ENCODE results near the gene TMEM169.
A peak's percentile ranks its signal among the peaks of the same experiment; 100 is the strongest.
"Not testable (repeated sequence)": the region's sequence is repeated elsewhere in the genome, so short reads cannot be mapped to it uniquely, and the experiment has no call there.

TMEM169 gene

DNA sequence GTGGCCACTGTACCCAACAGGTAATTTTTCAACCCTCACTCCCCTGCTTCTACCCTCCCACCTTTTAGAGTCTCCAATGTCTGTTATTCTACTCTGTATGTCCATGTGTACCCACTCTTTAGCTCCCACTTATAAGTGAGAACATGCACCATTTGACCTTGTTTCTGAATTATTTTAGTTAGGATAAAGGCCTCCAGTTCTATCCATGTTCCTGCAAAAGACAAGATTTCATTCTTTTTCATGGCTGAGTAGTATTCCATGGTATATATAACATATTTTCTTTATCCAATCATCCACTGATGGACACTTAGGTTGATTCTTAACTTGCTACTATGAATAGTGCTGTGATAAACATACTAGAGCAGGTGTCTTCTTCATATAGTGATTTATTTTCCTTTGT is 9.2 kb upstream of the TMEM169 start:
- no peak for DNase-seq

GRCh38 chr2:216073773-216074172 is 7.9 kb upstream of the TMEM169 start:
- DNase-seq = no peak

DNA sequence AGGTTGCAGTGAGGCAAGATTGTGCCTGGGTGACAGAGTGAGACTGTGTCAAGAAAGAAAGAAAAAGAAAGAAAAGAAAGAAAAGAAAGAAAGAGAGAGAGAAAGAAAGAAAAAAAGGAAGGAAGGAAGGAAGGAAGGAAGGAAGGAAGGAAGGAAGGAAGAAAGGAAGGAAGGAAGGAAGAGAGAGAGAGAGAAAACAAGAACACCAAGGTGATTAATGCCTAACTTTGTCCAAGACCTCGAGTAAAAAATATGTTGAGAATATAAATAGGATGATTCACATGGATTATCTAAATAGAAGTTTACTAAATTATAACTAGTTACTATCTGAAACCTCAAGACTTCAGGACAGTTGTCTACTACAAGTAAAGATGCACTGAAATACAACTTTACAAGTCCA is 7.3 kb upstream of the TMEM169 start:
- no peak for DNase-seq

GRCh38 chr2:216074794-216075193 is 6.9 kb upstream of the TMEM169 start:
- no peak for DNase-seq

GRCh38 chr2:216075510-216076485 is 5.9 kb upstream of the TMEM169 start:
- no peak for DNase-seq

DNA sequence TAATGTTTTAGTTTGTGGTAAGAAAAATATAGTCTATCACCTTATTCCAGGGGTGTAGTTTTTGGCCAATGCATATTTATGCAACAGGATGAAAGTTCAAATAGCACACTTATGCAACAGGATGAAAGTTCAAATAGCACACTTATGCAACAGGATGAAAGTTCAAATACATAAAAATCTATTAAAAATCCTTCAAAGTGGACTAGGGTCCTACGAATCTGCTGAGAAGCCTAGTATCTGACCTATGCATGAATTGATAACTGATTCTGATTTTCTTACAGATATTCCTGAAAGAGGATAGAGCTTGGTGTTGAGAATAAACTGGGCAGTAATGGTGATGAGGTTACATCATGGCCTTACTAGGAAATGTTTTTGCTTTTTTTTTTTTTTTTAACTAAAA is 2.9 kb upstream of the TMEM169 start:
- no peak for DNase-seq

GRCh38 chr2:216080048-216080447 is 1.7 kb upstream of the TMEM169 start:
- DNase-seq = not testable (repeated sequence)

- no peak for DNase-seq
Measured at GRCh38 chr2:216081012-216081411, 707 bp upstream of the TMEM169 start.

DNA sequence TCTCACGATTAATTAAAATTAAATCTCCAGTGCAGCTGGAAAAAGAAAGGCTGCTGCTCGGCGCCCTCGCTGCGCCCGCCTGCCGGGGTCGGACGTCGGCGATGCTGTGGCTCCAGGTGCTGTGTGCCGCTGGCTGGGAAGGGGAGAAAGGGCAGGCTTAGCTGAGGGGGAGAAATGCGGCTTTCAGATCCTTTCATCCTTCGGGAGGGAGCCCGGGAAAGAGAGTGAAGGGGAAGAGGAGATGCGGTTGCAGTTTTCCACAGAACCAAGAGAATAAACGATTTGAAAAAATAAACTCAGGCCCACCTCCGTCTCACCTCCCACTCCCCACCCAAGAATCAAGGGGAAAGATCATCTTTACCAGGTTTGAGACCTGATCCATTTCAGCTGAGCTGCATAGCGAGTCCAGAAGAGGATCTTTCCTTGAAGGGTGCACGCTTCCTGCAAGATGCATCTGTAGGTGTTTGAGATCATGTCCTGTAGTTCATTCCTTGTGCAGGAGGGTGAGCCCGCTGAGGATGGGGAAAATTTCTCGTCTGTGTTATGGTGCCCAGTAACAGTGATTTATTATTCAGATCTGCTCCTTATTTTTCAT is 495 bp downstream of the TMEM169 start:
- peak; percentile 4 for DNase-seq

- DNase-seq = no peak
Measured at GRCh38 chr2:216082805-216083204, 1.1 kb downstream of the TMEM169 start.

- DNase-seq = peak; percentile 84
Measured at GRCh38 chr2:216083464-216084281, 2.0 kb downstream of the TMEM169 start.

- peak; percentile 23 for DNase-seq
Measured at GRCh38 chr2:216084547-216084946, 2.8 kb downstream of the TMEM169 start.

GRCh38 chr2:216086207-216086893 is 4.6 kb downstream of the TMEM169 start:
- no peak for DNase-seq

DNA sequence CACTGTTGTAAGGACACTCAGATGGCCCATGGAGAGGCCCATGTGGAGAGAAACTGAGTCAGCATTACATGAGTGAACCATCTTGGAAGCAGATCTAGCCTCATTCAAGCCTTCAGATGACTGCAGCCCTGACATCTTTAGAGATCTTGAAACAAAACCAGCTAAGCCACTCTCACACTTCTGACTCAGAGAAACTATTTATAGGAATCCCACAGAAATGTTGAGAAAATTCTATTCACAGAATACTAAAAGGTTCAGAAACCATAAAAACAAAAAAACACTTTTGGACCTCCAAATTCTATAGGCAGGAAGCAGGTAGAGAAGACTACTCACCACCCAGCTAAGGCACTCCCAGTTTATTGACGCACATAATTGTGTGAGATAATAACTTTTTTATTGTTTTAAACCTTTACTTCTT is 8.7 kb downstream of the TMEM169 start:
- no peak for DNase-seq

DNA sequence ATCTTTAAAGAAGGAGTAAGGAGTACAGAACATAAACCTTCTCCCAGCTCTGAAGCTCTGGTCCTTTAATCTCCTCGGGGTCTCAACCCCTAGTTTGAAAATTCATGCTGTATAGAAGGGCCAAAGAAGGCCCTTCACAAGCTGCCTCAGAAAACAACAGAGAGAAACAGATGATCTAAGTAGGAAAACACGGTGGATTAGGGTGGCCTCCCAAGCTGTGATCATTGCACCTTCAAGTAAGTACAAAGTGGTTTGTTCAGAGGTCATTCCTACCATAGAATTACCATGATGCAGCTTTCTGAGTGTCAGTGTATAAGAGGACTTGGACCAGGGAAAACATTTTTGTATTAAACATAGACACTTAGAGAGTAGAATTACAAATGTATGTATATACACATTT is 10.9 kb downstream of the TMEM169 start:
- DNase-seq = no peak

- no peak for DNase-seq
Measured at GRCh38 chr2:216094701-216095100, 13.0 kb downstream of the TMEM169 start.

DNA sequence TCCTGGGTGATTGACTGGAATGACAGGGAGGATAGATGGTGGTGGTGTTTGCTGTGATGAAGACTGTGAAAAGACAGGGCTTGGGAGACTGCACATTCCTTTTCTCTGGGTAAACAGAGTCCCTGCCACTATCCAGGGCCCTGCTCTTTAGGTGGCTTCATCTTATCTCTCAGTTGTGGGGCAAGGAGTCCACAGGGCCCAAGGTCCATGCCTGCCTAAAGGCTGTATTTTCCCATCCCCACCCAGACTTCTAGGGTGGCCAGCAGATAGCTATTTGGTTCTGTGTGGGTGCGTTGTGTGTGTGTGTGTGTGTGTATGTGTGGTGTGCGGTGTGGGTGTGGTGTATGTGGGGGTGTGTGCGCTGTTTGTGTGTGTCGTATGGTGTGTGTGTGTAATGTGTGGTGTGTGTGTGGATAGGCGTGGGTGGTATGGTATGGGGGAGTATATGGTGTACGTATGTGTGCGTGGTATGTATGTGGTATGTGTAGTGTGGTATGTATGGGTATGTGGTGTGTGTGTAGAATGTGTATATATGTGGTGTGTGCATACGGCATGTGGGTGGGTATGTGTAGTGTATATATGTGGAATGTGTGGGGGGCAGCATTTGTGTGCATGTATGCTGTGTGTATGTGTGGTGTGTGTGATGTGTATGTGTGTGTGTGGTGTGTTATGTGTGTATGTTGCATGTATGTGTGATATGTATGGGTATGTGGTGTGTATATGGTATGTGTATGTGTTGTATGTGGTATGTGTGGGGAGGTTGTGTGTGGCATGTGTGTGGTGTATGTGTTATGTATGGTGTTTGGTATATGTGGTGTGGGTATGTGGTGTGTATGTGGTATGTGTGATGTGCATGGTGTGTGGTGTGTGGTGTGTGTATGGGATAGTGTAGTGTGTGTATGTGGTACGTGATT is 17.0 kb downstream of the TMEM169 start:
- no peak for DNase-seq

DNA sequence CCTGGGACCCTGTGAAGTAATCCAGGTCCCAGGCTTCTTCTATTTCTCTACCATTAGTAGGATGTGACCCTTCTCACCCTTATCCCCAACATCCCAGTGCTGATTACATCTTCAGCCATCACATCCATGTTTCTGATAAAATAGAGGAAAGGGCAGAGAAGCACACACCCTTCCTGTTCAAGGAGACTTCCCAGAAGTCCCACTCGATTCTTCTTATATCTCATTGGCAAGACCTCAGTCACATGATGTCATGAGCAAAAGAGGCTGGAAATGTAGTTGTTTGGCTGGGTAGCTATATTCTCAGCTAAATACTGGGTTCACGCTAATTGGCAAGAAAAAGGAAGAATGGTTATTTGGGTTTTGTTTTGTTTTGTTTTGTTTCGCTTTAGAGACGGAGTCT is 19.4 kb downstream of the TMEM169 start:
- no peak for DNase-seq

DNA sequence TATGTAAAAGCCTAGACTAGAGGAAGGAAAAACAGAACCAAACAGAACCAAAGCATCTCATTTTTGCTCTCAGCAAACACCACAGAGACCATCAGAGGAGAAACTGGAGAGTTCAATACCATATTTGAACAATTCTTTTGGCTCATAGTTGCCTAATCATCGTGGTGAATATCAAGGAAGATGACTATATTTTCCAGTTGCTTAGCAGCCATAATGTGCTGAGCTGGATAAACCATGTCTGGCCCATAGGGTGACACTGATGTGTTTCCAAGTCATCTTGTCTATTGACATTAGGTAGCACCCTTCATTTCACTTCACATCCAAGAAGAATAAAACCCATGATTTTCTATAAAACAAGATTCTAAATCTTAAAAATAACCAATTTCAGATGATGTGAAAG is 21.5 kb downstream of the TMEM169 start:
- DNase-seq = no peak

- DNase-seq = no peak
Measured at GRCh38 chr2:216104691-216105090, 23.0 kb downstream of the TMEM169 start.

DNA sequence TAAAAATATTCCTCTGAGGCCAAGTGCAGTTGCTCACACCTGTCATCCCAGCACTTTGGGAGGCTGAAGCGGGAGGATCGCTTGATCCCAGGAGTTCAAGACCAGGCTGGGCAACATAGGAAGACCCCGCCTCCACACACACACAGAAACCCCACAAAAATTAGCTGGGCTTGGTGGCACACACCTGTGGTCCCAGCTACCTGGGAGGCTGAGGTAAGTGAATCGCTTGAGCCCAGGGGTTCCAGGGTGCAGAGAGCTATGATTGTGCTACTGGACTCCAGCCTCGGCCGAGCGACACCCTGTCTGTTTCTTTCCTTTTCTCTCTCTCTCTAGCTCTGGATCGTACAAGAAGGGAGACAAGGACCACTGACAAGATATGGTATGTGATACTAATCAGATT is 25.6 kb downstream of the TMEM169 start:
- DNase-seq = no peak

- no peak for DNase-seq
Measured at GRCh38 chr2:216107760-216108159, 26.0 kb downstream of the TMEM169 start.

Data from NCI-H2171 (cell line).